Measurements from ENCODE around the gene NAA40. TPM values are rescaled to one million over a fixed set of nuclear protein-coding genes. Genes with fewer than 3 reads are reported as not detected.
A peak's percentile ranks its signal among the peaks of the same experiment; 100 is the strongest.

NAA40 gene
- total RNA-seq, 1 donor from 2014 or later, result 21.2 TPM

- peak overlapping the region; percentile 29 for H3K27ac Mint-ChIP-seq (ENCODE audit: unreplicated experiment)
- H3K79me2 ChIP-seq (ENCODE audit: insufficient read depth, low read length), result no peaks in the 10 kb centered on the region
- FAIRE-seq, result no peak
These were observed 34.9 kb upstream of the NAA40 start for GRCh38 chr11:63903884-63904283.

DNA sequence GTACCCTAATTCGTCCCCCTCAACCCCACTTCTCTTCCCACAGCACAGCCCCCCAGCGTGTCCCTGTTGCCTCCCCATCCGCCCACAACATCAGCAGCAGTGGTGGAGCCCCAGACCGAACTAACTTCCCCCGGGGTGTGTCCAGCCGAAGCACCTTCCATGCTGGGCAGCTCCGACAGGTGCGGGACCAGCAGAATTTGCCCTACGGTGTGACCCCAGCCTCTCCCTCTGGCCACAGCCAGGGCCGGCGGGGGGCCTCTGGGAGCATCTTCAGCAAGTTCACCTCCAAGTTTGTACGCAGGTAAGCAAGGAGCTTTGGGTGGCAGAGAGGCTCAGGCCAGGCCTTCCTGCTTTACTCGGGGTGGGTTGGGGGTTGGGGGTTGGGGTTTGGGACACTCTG lies 34.1 kb upstream of the NAA40 start:
- Histone ChIP-seq H3K27me3 (ENCODE audit: insufficient read depth, low read length) (no peaks in the 10 kb centered on the region), H3K9ac (ENCODE audit: low read length) (no peak overlapping the region), H4K20me1 (ENCODE audit: insufficient read depth, low read length) (peaks cover 28% of the 10 kb centered on the region), H3K79me2 (ENCODE audit: insufficient read depth, low read length) (no peaks in the 10 kb centered on the region), H2AFZ (ENCODE audit: low read depth, low read length) (no peak overlapping the region), H3K4me3 (ENCODE audit: insufficient read depth, low read depth, low read length) (no peak overlapping the region), H3K4me2 (ENCODE audit: low read length) (no peak overlapping the region), H3K4me1 (ENCODE audit: insufficient read depth, low read length) (no peaks in the 10 kb centered on the region), H3K36me3 (ENCODE audit: insufficient read depth, low read length) (peaks cover 17% of the 10 kb centered on the region), H3K9me3 (ENCODE audit: insufficient read depth, low read depth, low read length) (no peaks in the 10 kb centered on the region), H3K27ac (ENCODE audit: low read depth, low read length) (no peak overlapping the region)
- Mint-ChIP-seq H3K9me3 (ENCODE audit: unreplicated experiment) (no peaks in the 10 kb centered on the region), H3K4me3 (ENCODE audit: unreplicated experiment) (no peak overlapping the region), H3K4me1 (ENCODE audit: low read depth, unreplicated experiment) (peaks cover 8% of the 10 kb centered on the region), H3K27ac (ENCODE audit: unreplicated experiment) (no peak overlapping the region), H3K36me3 (ENCODE audit: low read depth, unreplicated experiment) (peaks cover 14% of the 10 kb centered on the region), H3K27me3 (ENCODE audit: low read depth, unreplicated experiment) (no peaks in the 10 kb centered on the region)
- DNase-seq (ENCODE audit: low read depth) (no peak), FAIRE-seq (no peak)
- TF ChIP-seq CTCF (IDR thresholded peaks at IDR 0.05; ENCODE audit: insufficient read depth, low read depth, low read length) (no peak), EZH2 (IDR thresholded peaks at IDR 0.05; ENCODE audit: insufficient read depth, low read length) (no peak)

More at GRCh38 chr11:63903884-63904283, 34.9 kb upstream of the NAA40 start:
- peak overlapping the region; percentile 36 for H3K4me3 Mint-ChIP-seq (ENCODE audit: unreplicated experiment)
- Histone ChIP-seq H3K4me1 (ENCODE audit: insufficient read depth, low read length) (no peaks in the 10 kb centered on the region), H3K4me3 (ENCODE audit: insufficient read depth, low read depth, low read length) (no peak overlapping the region), H3K36me3 (ENCODE audit: insufficient read depth, low read length) (peaks cover 20% of the 10 kb centered on the region), H2AFZ (ENCODE audit: low read depth, low read length) (no peak overlapping the region), H3K27me3 (ENCODE audit: insufficient read depth, low read length) (no peaks in the 10 kb centered on the region), H3K9ac (ENCODE audit: low read length) (no peak overlapping the region), H3K4me2 (ENCODE audit: low read length) (no peak overlapping the region), H3K27ac (ENCODE audit: low read depth, low read length) (no peak overlapping the region), H3K9me3 (ENCODE audit: insufficient read depth, low read depth, low read length) (no peaks in the 10 kb centered on the region), H4K20me1 (ENCODE audit: insufficient read depth, low read length) (peaks cover 28% of the 10 kb centered on the region)
- TF ChIP-seq EZH2 (IDR thresholded peaks at IDR 0.05; ENCODE audit: insufficient read depth, low read length) (no peak), CTCF (IDR thresholded peaks at IDR 0.05; ENCODE audit: insufficient read depth, low read depth, low read length) (no peak)
- H3K27me3 Mint-ChIP-seq (ENCODE audit: low read depth, unreplicated experiment), result no peaks in the 10 kb centered on the region
- H3K9me3 Mint-ChIP-seq (ENCODE audit: unreplicated experiment), result no peaks in the 10 kb centered on the region
- DNase-seq (ENCODE audit: low read depth), result no peak
- peaks cover 8% of the 10 kb centered on the region for H3K4me1 Mint-ChIP-seq (ENCODE audit: low read depth, unreplicated experiment)
- H3K36me3 Mint-ChIP-seq (ENCODE audit: low read depth, unreplicated experiment), result peaks cover 18% of the 10 kb centered on the region

DNA sequence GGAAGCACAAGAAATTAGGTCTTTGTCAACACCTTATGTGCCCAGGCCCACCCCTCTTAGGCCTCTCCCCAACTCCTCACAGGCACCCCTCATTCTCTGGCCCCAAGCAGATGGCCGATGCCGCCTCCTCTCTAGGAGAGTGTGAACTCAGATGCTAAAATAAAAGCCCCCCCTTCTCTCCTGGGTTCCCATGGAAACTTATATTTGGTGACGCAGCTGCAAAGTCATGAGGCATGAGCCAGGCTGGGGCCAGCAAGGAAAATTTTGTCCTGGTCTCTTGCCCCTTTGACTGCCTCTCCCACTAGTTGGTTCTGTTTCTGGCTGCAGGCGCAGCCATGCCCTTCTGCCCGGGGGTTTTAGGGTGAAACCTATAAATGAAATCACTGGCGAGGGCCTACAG lies 33.6 kb upstream of the NAA40 start:
- FAIRE-seq (no peak), DNase-seq (ENCODE audit: low read depth) (no peak)
- Histone ChIP-seq H3K9ac (ENCODE audit: low read length) (no peak overlapping the region), H3K4me2 (ENCODE audit: low read length) (no peak overlapping the region), H4K20me1 (ENCODE audit: insufficient read depth, low read length) (peaks cover 32% of the 10 kb centered on the region), H3K4me1 (ENCODE audit: insufficient read depth, low read length) (no peaks in the 10 kb centered on the region), H3K27ac (ENCODE audit: low read depth, low read length) (no peak overlapping the region), H3K79me2 (ENCODE audit: insufficient read depth, low read length) (no peaks in the 10 kb centered on the region), H3K36me3 (ENCODE audit: insufficient read depth, low read length) (peaks cover 14% of the 10 kb centered on the region), H3K27me3 (ENCODE audit: insufficient read depth, low read length) (no peaks in the 10 kb centered on the region), H3K9me3 (ENCODE audit: insufficient read depth, low read depth, low read length) (no peaks in the 10 kb centered on the region), H3K4me3 (ENCODE audit: insufficient read depth, low read depth, low read length) (no peak overlapping the region), H2AFZ (ENCODE audit: low read depth, low read length) (no peak overlapping the region)
- no peak overlapping the region for H3K4me3 Mint-ChIP-seq (ENCODE audit: unreplicated experiment)
- no peak overlapping the region for H3K27ac Mint-ChIP-seq (ENCODE audit: unreplicated experiment)
- no peaks in the 10 kb centered on the region for H3K27me3 Mint-ChIP-seq (ENCODE audit: low read depth, unreplicated experiment)
- no peak for TF ChIP-seq CTCF (IDR thresholded peaks at IDR 0.05; ENCODE audit: insufficient read depth, low read depth, low read length)
- TF ChIP-seq EZH2 (IDR thresholded peaks at IDR 0.05; ENCODE audit: insufficient read depth, low read length), result no peak
- H3K4me1 Mint-ChIP-seq (ENCODE audit: low read depth, unreplicated experiment), result peaks cover 9% of the 10 kb centered on the region
- peaks cover 14% of the 10 kb centered on the region for H3K36me3 Mint-ChIP-seq (ENCODE audit: low read depth, unreplicated experiment)
- no peaks in the 10 kb centered on the region for H3K9me3 Mint-ChIP-seq (ENCODE audit: unreplicated experiment)
